GM19351 (cell line): ENCODE results near the gene ABCA4.

ENCODE experiments used
- ATAC-seq: cut with Tn5 transposase; IDR thresholded peaks from one replicate; pipeline ENCODE4 v1.9.1; 2021; ENCODE audit warnings: mild to moderate bottlenecking, moderate library complexity; ENCODE audit not compliant: unreplicated experiment

ABCA4 gene

GRCh38 chr1:94056171-94056570, 64.8 kb downstream of the ABCA4 start:
- no peak for ATAC-seq

GRCh38 chr1:94055459-94056122, 65.4 kb downstream of the ABCA4 start:
- no peak for ATAC-seq

GRCh38 chr1:94050675-94051074, 70.3 kb downstream of the ABCA4 start:
- ATAC-seq, result no peak

- no peak for ATAC-seq
Observed at GRCh38 chr1:94050254-94050653, 70.7 kb downstream of the ABCA4 start.

GRCh38 chr1:94049791-94050190, 71.2 kb downstream of the ABCA4 start:
- ATAC-seq, result no peak

- ATAC-seq, result no peak
Observed at GRCh38 chr1:94048413-94049164, 72.4 kb downstream of the ABCA4 start.

- no peak for ATAC-seq
Observed at GRCh38 chr1:94047949-94048348, 73.0 kb downstream of the ABCA4 start.

GRCh38 chr1:94045465-94046056, 75.4 kb downstream of the ABCA4 start:
- peak; percentile 75 for ATAC-seq

GRCh38 chr1:94044891-94045290, 76.1 kb downstream of the ABCA4 start:
- no peak for ATAC-seq

- ATAC-seq, result no peak
Observed at GRCh38 chr1:94044290-94044790, 76.6 kb downstream of the ABCA4 start.

- no peak for ATAC-seq
Observed at GRCh38 chr1:94043738-94044289, 77.1 kb downstream of the ABCA4 start.

- ATAC-seq, result no peak
Observed at GRCh38 chr1:94042388-94042787, 78.6 kb downstream of the ABCA4 start.

- no peak for ATAC-seq
Observed at GRCh38 chr1:94039871-94040569, 80.9 kb downstream of the ABCA4 start.

- no peak for ATAC-seq
Observed at GRCh38 chr1:94039514-94039870, 81.5 kb downstream of the ABCA4 start.

- ATAC-seq, result no peak
Observed at GRCh38 chr1:94038511-94038910, 82.4 kb downstream of the ABCA4 start.

GRCh38 chr1:94037392-94038229, 83.3 kb downstream of the ABCA4 start:
- peak; percentile 54 for ATAC-seq

- ATAC-seq, result peak; percentile 22
Observed at GRCh38 chr1:94036730-94037129, 84.2 kb downstream of the ABCA4 start.

- no peak for ATAC-seq
Observed at GRCh38 chr1:94033849-94034248, 87.1 kb downstream of the ABCA4 start.

GRCh38 chr1:94032637-94033036, 88.3 kb downstream of the ABCA4 start:
- no peak for ATAC-seq

- ATAC-seq, result no peak
Observed at GRCh38 chr1:94031591-94031990, 89.4 kb downstream of the ABCA4 start.
